ENCODE measurements around the gene PHF21A.
A peak's percentile ranks its signal among the peaks of the same experiment; 100 is the strongest.
"Not testable (repeated sequence)": the region's sequence is repeated elsewhere in the genome, so short reads cannot be mapped to it uniquely, and the experiment has no call there.

The PHF21A gene

DNA sequence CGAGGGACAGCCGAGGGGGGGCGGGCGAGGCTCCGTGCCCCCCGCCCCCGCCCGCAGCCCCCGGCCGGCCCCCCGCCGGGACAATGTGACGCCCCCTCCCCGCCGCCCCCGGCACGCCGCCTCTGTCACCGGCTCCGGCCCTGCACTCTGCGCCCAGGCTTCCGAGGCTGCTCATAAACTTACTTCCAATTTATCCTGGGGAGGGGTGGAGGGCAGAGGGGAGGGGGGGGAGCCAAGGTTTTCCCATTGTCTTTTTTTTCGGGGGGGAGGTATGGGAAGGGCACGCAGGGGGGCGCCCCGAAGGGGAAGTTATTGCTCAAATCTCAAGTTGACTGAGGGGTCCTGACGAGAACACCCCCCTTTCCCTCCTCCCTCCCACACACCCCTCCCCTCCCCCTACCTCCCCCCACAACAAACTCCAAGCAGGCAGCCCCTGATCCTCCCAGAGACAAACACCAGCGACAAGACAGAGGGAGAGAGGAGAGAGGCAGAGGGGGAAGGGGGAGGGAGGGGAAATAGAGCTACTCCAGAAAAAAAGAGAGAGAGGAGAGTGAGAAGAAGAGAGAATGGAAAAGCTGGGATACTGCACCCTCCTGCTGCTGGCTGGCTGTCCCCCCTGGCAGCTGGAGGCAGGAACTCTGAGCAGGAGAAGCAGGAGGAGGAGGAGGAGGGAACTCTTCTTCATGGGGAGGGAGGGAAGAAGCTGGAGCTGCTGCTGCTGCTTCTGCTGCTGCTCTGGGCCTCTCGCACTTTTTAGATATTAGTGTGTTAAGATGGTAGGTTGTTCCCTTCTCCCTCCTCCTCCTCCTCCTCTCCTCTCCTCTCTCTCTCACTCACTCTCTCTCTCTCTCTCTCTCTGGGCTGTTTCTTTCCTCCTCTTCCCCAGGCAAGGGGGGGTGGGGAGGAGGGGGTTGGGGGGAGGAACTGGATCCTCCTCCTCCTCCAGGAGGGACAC lies 631 bp downstream of the PHF21A start:
- peak; percentile 74 for DNase-seq

DNA sequence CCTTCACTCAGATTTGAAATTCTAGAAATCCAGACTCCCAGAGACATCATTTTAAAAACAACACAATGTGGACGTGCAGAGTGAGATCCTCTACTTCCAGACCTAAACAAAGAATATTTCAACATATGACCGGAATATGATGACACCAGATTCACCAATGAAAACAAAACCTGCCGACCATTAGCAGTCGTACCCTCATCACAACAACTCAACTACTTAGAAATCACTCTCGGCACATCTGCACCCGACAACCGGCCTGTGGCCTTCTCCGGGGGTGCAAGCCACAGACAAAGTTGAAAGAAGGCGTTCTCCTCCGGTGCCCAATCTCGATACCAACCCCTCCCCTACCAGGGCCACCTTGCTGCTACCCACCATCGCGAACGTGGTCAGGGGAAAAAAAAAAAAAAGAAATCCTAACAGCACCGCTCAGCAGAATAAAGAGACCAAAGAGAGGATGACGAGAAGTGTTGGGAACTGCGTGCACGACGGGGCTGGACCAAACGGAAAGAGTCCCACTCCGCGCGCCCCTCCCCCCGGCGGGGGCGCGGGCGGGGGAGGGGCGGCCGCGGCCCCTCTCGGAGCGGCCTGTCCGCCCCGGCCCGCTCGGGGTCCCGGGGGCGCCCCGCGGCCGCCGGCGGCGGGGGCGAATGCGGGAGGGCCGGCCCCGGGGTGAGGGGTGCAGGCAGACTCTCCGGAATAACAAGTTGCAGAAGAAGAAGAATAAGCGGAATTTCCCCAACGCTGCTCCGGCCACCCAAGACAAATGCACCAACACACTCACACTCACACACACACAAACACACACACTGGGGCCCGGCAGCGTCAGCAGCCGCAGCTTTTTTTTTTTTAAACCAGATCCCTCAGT lies 1.7 kb downstream of the PHF21A start:
- peak; percentile 43 for DNase-seq

DNA sequence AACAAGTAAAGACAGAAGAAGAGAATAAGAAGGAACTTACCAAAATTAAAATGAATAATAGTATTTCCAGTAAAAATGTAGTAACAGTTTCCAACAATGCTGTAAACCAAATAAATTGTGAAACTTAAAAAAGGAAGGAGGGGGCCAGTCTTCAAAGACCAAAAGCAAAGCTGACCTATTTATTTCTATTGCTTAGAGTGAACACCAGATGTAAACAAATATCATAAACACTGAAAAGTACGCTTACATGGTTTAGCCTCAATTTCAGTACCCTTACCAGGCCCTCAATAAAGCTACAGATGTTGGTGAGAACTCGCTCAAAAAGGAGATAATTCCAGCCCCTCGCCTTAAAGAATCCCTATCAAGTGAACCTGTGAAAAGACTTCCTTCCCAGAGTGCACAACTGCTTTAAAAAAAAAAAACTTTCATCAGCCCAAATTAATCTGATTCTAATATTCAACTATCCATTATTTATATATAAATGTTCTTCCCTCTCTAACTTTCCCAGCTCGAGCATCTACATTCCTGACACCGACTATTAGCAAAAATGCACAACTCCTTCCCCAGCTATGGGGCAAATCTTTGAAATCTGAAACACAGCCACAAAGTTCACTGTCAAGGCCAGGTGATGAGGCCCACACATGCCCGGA lies 2.4 kb downstream of the PHF21A start:
- DNase-seq: no peak

DNA sequence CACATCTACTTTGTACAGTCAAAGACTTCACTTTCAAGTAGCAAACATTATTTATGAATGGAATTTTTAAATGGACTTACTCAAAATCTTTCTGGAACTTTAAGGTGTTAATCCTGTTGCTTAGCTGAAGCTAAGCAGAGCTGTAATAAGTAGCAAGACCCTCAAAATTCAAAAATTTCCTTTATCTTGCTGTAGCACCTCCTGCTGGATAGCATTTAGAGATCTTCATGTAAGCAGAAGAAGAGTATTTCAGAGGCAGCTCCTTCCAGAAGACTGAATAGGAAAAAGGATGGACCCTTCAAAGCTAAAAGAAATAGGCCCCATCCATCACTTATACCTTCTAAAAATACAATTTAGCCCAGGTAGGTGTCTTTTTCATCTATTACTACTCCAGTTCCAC lies 3.4 kb downstream of the PHF21A start:
- DNase-seq: no peak

DNA sequence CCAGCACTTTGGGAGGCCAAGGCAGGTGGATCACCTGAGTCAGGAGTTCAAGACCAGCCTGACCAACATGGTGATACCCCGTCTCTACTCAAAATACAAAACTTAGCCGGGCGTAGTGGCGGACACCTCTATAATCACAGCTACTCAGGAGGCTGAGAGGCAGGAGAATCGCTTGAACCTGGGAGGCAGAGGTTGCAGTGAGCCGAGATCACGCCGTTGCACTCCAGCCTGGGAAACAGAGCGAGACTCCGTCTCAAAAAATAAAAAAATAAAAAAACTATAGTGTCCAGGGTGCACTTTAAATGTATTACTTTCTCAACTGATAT lies 4.6 kb downstream of the PHF21A start:
- DNase-seq: not testable (repeated sequence)

DNA sequence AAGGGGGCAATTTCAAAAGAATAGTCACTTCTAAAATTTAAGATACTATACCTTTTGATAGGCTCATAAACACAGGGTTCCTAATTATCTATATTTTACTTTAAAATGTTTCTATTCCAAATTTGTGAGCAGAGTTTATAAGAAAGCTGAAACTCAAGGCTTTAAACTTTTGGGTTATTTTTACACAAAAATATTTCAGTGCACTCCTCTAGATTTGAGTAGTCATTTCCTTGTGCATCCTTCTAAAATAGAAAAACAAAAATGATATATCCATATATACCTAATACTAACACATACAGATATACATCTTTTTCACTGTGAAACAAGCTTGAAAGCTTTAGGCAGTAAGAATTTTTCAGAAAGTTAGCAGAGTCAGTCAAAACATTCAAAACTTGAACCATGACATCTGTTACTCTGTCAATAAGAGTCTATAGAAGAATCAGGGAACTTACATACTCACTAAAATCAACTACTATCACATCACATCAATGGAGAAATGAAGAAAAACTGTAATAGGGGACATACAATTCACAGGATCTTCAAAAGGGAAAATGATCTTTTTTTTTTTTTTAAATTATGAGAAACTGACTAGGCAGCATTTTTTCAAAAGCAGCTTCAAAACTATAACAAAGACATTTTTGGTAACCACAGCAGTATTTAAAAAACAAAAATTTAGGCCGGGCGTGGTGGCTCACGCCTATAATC lies 5.1 kb downstream of the PHF21A start:
- no peak for DNase-seq

DNA sequence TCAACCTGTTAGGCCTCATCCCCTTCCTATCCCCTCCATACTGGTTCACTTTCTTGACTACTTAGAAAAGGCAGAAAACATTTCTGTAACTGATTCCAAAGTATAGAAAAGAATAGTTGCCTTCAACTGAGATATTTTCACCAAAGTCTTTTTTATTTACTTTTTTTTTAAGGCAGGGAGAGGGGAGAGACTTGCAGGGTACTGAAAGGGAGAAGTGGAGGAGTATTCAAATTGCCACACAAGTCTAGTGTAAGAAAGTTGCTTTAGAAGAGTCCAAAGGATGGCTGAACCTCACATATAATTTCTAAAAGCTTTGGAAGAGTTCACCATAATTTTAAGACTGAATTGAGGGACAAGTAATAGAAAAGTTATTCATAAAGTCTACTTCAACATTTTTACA lies 6.3 kb downstream of the PHF21A start:
- DNase-seq: no peak

DNA sequence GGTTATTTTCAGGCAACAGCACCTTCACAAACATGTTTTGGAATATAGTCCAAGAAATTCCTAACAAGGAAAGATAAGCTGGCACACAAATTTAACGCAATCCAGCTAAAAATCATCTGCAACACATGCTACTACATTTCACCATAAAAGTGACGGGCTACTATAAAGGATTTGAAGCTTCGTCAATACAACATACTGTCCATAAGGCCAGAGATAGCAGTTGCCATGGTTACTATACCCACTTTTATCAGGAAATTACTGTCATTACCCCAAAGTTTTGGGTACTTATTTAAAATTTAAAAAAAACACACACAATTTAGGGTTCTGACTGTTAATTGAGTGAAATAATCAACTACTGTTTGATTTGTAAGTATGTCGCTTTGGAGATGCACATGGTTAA lies 6.9 kb downstream of the PHF21A start:
- DNase-seq: no peak

DNA sequence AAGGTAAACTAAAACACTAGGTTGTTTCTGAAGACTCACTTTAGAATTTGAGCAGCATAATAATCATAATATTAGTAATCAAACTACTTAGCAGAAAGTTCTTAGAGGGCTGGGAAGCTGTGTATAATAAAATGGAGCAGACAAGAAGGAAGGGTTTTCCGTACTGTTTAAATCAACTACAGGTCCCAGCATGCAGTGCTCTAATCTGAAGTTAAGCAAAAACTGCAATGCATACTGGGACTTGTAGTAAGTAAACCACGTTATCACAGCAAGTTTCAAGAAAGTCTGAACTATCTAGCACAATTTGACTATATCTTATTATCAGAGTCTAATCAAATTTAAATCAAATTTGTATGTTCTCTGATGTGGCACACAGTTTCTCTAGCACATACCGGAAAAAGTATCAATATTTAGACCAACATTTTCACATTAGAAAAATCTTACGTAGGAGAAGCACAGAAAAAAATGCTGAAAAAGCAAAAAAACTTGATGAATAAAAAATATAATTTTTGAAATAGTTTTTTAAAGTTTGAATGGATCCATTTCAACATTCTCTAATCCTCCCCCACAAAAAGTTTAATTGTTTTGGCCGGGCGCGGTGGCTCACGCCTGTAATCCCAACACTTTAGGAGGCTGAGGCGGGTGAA lies 8.2 kb downstream of the PHF21A start:
- peak; percentile 19 for DNase-seq

DNA sequence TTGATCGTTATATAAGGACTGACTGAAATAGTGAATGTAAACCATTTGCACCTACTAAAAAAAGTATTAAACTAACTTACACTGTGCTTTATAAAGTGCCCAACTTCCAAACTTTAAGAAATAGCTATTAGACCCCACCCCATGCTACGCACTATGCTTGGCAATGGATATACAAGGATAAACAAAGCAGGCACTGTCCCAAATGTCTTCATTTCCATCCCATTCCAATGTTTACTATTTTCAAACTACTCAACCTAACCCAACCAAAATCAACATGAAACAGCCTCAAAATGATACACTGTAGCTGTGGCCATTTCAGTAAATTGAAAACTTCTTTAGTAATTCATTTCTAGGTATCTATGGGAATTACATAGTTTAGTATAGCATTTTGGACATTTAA lies 12.5 kb downstream of the PHF21A start:
- DNase-seq: no peak

DNA sequence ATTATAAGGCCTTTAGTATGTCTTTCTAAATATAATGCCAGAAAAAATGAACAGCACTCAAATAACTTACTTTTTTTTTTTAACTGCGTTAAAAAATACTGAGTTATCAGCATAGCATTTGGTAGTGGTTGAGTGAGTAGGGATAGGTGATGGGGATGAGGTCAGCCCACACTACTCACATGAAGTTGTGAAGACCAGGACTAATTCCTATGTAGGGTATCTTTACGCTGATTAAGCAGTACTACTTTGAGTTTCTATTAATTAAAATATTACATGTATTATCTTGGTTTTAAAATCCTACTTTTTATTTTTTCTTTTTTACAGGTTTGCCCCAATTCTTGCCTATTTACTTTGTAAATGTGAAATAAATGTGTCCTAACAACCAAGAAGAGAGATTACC lies 13.5 kb downstream of the PHF21A start:
- DNase-seq: no peak

DNA sequence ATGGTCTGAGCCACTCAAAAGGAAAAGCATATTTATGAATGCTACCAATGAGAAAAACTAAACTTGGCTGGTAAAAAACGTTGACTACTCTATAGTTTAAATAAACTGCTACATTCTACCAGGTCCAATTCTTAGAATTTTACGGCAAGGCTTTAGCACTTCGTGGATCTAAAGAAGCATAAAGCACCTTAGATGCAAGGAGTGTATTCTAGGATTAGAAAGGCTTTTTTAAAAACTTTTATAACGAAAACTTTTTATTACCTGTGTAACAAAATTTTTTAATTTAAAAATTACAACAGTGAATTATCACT lies 13.9 kb downstream of the PHF21A start:
- DNase-seq: no peak

DNA sequence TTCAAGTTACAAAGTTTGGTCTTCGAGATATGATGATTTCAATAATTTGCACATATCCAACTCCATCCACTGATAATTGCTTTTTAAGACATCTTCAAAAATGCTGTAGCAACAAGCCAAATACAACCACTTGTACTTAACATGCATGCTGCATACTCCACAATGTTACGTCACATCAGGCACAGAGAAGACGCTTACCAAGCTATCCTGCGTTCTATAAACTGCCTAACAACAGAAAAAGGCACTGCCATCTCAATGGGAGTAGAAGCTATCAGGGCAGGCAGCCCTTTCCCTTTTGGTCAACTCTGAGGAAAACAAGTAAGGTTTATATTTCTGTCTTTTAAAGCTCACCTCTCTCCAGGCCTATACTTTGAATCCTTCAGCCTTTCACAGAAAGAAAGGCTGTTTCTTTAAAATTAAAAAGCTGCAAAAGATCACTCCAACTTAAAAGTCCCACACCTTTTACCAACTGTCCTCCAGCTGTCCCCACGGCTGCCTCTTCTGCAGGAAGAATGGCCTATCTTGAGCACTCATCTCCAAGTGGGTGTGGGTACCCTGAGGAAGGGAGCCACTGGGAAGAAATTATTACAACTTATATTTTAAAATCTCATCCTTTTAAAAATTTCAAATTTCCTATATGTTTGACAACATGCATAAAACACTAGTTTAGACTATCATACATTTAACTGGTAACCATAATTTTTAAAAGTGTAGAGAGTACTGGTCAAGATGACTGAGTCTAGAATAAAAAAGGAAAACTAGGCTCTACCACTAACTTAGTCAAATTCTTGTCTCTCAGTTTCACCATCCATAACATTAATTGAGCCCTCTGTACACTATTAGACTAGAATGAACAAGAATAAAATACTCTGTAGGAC lies 14.5 kb downstream of the PHF21A start:
- DNase-seq: no peak

DNA sequence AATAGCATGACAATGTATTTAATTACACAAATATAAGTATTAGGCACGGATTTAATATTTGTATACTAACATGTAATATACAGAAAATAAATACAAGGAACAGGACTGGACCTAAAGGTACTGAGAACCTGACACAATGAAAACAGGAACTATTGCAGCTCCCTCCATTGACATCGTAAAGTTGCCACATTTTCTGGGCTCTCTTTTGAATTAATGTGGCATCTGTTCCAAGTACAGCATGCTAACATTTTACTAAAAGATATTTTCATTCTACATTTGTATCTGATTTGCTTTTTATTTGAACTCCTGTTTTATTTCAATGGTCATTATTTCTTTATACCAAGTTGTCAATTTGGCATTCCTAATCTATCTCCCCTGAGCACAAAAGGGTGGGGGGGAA lies 15.3 kb downstream of the PHF21A start:
- DNase-seq: no peak

DNA sequence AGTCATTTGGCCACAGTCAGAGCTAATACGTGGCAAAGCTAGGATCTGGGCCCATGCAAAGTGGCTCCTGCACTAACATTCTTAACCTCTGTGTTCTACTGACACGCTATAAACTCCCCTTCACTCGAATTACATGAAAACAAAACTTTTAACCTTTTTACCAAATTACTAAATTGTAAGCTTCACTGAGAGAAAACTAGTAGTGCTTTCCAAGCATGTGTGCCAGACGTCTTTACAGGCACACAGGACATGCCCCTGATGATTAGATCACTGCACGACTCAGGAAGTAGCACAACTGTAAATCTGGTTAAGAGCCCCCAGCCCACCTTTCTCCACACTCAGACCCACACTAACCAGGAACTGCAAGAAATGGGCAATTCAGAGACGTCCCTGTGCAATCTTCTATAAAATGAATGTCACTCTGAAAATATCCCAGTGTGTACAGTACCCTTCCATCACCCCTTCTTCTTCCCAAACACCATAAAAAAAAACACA lies 16.1 kb downstream of the PHF21A start:
- DNase-seq: no peak

DNA sequence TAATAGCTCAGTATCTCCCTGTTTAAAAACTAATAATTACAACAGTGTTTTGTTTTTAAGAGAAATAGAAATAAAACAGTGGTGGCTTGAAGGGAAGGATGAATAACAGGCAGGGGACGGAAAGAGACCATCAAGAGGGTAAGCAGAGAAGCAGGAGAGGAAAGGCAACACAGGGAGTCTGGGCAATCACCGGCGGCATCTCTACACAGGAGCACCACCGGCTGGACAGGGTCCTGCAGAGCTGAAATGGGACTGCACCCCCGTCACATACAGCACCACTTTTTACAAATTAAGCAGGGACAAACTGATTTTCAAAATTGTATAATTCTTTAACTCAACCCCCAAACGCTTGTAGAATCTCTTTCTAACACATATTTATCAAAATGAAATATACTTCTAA lies 18.4 kb downstream of the PHF21A start:
- DNase-seq: no peak

DNA sequence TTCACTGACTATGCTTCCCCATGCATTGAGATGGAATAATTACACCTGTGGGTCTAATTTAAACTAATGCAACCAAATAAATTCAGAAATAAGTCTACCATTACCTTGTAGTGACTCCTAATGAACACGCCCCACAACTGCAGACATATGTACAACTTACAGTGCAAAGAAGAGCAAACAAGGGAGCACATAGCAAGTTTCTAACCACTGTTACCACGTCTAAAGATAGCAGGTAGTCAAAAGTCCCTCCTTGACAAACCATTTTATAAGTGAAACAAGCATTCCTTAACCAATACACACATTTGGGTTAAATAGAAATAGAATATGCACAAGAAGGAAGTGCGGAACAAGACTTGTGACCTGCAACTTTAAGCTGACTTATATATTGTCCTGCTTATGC lies 20.6 kb downstream of the PHF21A start:
- DNase-seq: no peak

DNA sequence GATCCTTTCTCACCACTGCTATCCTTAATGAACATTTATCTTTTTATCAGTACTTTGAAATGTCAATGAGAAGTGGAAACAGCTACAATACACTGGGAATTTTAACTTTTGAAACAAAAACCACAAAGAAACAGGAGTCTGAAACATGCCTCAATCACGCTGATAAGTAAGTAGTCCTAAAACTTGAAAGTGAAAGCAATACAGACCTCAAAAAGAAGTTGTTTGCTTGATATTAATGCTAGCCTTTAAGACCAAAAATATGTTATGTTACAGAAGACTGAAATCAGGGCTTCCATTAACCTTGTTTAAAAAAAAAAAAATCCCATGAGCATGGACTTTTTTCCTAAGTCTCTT lies 21.3 kb downstream of the PHF21A start:
- DNase-seq: no peak

DNA sequence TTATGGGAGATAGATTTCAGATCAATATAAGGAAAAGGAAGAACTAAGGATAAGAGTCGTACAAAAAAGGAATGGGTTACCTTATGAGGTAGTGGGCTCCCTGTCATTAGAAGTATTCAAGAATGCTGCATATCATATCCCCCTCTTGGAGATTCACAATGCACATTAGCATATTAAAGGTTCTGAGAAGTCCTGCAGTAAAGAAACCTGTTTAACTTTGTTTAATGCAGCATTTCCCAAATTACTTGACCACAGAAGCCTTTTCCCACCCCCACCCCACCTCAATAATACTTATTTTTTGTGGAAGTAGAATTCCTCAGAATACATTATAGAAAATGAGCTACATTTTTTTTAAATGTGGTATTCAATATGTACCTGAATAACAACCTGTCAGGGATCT lies 30.9 kb downstream of the PHF21A start:
- DNase-seq: no peak

DNA sequence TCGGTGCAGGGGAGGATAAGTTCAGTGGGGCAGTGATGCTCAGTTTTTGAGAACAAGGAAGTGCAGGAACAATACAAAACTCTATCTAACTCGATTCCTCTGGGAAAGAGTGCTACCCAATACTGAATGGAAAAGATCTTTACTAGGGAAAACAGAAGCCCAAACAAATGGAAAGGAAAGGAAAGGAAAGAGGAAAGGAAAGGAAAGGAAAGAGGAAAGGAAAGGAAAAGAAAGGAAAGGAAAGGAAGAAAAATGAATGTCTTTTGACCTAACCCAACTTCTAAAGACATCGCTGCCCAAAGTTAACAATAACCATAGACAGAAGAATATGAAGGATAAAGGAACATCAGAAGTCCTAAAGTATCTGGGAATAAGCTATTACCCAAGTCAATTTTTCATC lies 41.6 kb downstream of the PHF21A start:
- no peak for DNase-seq

DNA sequence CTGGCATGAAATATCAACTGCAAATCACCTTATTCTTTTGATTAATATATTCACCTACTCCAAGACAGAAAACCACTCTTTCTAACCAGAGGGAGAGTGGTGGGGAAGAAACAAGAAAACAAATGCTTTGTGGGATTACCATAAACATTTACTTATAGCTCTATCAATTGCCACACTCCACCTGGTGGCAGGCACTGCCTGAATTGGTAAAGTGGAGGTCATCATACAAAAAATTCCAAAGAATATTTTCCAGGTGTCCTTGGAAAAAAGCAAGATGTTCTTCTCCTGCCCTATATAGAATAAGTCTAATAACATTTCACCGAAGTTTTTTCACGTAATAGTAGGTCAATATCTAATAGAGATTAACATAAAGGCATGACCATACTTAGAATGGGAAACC lies 45.3 kb downstream of the PHF21A start:
- no peak for DNase-seq

DNA sequence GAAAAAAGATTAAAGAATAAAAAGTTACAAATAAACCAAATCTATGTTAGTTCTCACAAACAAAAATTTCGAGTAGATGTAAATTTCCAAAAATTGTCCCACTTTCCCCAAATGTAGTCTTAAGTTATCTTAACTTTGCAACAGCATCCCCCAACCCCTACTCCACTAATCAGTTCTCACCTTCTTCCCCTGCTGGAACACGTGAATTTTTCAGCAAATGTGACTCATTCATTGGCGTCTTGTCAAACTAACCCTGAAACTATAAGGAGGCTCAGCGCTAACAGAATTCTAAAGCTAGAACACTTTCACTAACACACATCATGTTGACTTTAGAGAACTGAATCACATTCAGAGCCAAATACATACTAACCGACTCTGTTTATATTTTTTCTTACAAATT lies 46.1 kb downstream of the PHF21A start:
- DNase-seq: no peak
